Smooth muscle cell (in vitro differentiated cells): ENCODE measurements around the gene ZNF333. TPM values are rescaled to one million over a fixed set of nuclear protein-coding genes. Genes with fewer than 3 reads are reported as not detected.

Experiments used
- DNase-seq: peaks from one replicate; lab custom pipeline; 2025; ENCODE audit not compliant: unreplicated experiment; lab: John Stamatoyannopoulos, UW
- H2AFZ ChIP-seq: fragments of 200-600 bp; sonication (generic); 2 replicates; pipeline ENCODE4 v1.6.0; 2016; ENCODE audit warnings: antibody characterized with exemption, low read depth, mild to moderate bottlenecking
- H3F3A ChIP-seq: fragments of 200-600 bp; sonication (generic); 2 replicates; pipeline ENCODE4 v1.6.0; 2017; ENCODE audit warnings: antibody characterized with exemption, low read depth
- H3K27ac ChIP-seq: fragments of 200-600 bp; sonication (generic); 2 replicates; pipeline ENCODE4 v1.5.1; 2016; ENCODE audit warnings: low read depth, mild to moderate bottlenecking
- H3K27me3 ChIP-seq: fragments of 200-600 bp; sonication (generic); 2 replicates; pipeline ENCODE4 v1.6.1; 2016; ENCODE audit warnings: low read depth, mild to moderate bottlenecking
- H3K36me3 ChIP-seq: fragments of 200-600 bp; sonication (generic); 2 replicates; pipeline ENCODE4 v1.5.1; 2016; ENCODE audit warnings: low read depth
- H3K4me1 ChIP-seq: fragments of 200-600 bp; sonication (generic); 2 replicates; pipeline ENCODE4 v1.5.1; 2016; ENCODE audit warnings: low read depth
- H3K4me2 ChIP-seq: fragments of 200-600 bp; sonication (generic); 2 replicates; pipeline ENCODE4 v1.6.0; 2016; ENCODE audit warnings: mild to moderate bottlenecking
- H3K4me3 ChIP-seq: fragments of 200-600 bp; sonication (generic); 2 replicates; pipeline ENCODE4 v1.5.1; 2016; ENCODE audit warnings: mild to moderate bottlenecking
- H3K79me2 ChIP-seq: fragments of 200-600 bp; sonication (generic); 2 replicates; pipeline ENCODE4 v1.6.0; 2016; ENCODE audit warnings: low read depth, mild to moderate bottlenecking
- H3K9ac ChIP-seq: fragments of 200-600 bp; sonication (generic); 2 replicates; pipeline ENCODE4 v1.6.0; 2016; ENCODE audit warnings: low read depth
- H3K9me3 ChIP-seq: fragments of 200-600 bp; sonication (generic); replicated peaks from 2 replicates; pipeline ENCODE4 v1.5.1; 2016; ENCODE audit warnings: low read depth
- H4K20me1 ChIP-seq: fragments of 200-600 bp; sonication (generic); 2 replicates; pipeline ENCODE4 v1.6.0; 2016; ENCODE audit warnings: low read depth
- WGBS: methylation state at CpG from one replicate; pipeline ENCODE4 v1.1.7; 2016; ENCODE audit warnings: low lambda C conversion rate; 5-methylcytosine and 5-hydroxymethylcytosine counted together
- polyA plus RNA-seq: library from polyadenylated mRNA; unstranded; fragments of >200 nt; fragmentation: Nextera tagmentation; extraction: Ambion mirVana; gene quantifications from 2 replicates; pipeline ENCODE4 v1.2.1, GENCODE V29; 2016
- total RNA-seq: library from RNA; depleted of rRNA; stranded (reverse); fragments of >200 nt; gene quantifications from 2 replicates; pipeline ENCODE4 v1.2.3, GENCODE V29; 2014
- TF ChIP-seq, protein P1 (sequence below): fragments of 200-600 bp; sonication (generic); IDR thresholded peaks from 2 replicates; pipeline ENCODE4 v1.5.1; 2017; ENCODE audit warnings: borderline replicate concordance, mild to moderate bottlenecking, antibody characterized with exemption; ENCODE audit not compliant: insufficient read depth, poor library complexity, severe bottlenecking

The ZNF333 gene
- total and polyA plus RNA-seq, 2 experiments from 2014 or later: 14.8 to 16.0 TPM

DNA sequence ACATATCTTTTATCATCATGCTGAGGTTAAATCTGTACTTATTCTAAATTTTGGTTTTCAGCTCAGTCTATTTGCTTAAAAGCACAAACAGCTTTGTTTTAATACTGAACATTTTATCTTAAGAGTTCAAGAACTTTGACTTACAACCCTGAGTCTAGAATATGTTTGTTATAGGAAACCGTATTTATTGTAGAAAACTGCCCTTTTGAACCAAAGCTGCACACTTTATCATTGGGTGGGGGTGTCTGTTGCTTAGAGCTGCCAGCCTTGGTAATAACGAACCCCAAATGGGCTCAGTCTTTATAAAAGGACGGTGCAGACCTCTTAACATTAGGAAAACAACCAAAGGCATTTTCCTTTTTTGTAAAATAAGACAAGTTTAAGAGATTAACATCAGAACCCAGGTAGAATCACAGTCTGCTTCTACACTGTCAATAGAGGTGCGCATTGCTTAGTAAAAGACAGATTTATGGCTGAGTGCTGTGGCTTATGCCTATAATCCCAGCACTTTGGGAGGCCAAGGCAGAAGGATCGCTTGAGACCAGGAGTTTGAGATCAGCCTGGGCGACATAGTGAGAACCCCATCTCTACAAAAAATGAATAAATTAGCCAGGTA, 29.9 kb upstream of the ZNF333 start:
- Histone ChIP-seq H3K4me3 (no peak overlapping the region), H4K20me1 (no peaks in the 10 kb centered on the region), H3K79me2 (no peaks in the 10 kb centered on the region), H3K4me1 (no peaks in the 10 kb centered on the region), H3F3A (no peaks in the 10 kb centered on the region), H3K36me3 (no peaks in the 10 kb centered on the region), H3K9ac (no peak overlapping the region), H3K27ac (no peak overlapping the region), H3K27me3 (no peaks in the 10 kb centered on the region), H3K4me2 (no peak overlapping the region), H2AFZ (no peak overlapping the region), H3K9me3 (no peaks in the 10 kb centered on the region)
- 66% methylated on average over 6 of the region's 6 CpGs for WGBS
- no peak for DNase-seq
- TF ChIP-seq, protein P1, sequence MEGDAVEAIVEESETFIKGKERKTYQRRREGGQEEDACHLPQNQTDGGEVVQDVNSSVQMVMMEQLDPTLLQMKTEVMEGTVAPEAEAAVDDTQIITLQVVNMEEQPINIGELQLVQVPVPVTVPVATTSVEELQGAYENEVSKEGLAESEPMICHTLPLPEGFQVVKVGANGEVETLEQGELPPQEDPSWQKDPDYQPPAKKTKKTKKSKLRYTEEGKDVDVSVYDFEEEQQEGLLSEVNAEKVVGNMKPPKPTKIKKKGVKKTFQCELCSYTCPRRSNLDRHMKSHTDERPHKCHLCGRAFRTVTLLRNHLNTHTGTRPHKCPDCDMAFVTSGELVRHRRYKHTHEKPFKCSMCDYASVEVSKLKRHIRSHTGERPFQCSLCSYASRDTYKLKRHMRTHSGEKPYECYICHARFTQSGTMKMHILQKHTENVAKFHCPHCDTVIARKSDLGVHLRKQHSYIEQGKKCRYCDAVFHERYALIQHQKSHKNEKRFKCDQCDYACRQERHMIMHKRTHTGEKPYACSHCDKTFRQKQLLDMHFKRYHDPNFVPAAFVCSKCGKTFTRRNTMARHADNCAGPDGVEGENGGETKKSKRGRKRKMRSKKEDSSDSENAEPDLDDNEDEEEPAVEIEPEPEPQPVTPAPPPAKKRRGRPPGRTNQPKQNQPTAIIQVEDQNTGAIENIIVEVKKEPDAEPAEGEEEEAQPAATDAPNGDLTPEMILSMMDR: no peak

DNA sequence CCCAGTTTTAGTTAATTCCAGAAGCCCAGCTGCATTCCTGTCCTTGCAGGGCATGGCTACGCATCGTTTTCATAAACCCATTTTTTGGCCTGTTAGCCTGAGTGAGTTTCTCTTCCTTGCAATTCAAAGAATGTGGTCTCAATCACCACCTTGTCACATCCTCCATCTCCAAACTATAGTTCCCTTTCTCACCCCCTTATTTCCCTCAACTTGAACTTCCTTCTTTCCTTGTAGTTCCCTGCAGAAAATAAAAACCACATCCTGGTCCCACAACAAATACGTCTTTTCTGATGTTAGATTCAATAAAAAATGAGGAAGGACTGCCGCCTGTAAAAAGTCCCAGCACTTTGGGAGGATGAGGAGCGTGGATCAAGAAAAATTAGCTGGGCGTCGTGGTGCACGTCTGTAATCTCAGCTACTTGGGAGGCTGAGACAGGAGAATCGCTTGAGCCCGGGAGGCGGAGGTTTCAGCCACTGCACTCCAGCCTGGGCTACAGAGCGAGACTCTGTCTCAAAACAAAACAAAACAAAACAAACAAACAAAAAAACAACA, 28.4 kb upstream of the ZNF333 start:
- H3K9ac ChIP-seq: no peak overlapping the region
- DNase-seq: no peak
- no peak overlapping the region for H3K4me2 ChIP-seq
- no peak overlapping the region for H3K4me3 ChIP-seq
- no peaks in the 10 kb centered on the region for H3F3A ChIP-seq
- no peak overlapping the region for H2AFZ ChIP-seq
- no peak overlapping the region for H3K27ac ChIP-seq
- H3K36me3 ChIP-seq: no peaks in the 10 kb centered on the region
- TF ChIP-seq, protein P1: no peak
- H3K4me1 ChIP-seq: no peaks in the 10 kb centered on the region
- H3K79me2 ChIP-seq: no peaks in the 10 kb centered on the region
- no peaks in the 10 kb centered on the region for H3K9me3 ChIP-seq
- 85% methylated on average over 12 of the region's 12 CpGs for WGBS
- H4K20me1 ChIP-seq: no peaks in the 10 kb centered on the region
- no peaks in the 10 kb centered on the region for H3K27me3 ChIP-seq

DNA sequence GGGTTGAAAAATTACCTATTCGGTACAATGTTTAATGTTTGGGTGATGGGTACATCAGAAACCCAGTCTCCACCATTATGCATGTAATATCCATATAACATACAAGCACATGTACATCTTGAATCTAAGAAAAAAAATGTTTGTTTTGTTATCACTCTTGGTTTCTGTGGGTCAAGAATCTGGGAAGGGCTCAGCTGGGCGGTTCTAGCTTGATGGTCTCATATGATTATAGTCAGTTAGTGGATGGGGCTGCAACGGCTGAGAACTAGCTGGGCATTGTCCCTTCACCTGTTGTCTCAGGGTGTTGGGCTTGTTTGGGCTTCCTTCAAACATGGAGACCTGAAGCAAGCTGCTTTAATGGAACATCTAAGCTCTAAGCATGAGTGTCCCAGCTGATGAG, 19.9 kb upstream of the ZNF333 start:
- no peaks in the 10 kb centered on the region for H3K36me3 ChIP-seq
- H3K4me1 ChIP-seq: no peaks in the 10 kb centered on the region
- 55% methylated on average over 3 of the region's 3 CpGs for WGBS
- H3F3A ChIP-seq: no peaks in the 10 kb centered on the region
- H3K4me2 ChIP-seq: no peak overlapping the region
- H3K9ac ChIP-seq: no peak overlapping the region
- H3K79me2 ChIP-seq: no peaks in the 10 kb centered on the region
- H3K4me3 ChIP-seq: no peak overlapping the region
- H3K27ac ChIP-seq: no peak overlapping the region
- DNase-seq: no peak
- no peak overlapping the region for H2AFZ ChIP-seq
- TF ChIP-seq, protein P1: no peak
- no peaks in the 10 kb centered on the region for H3K27me3 ChIP-seq
- no peaks in the 10 kb centered on the region for H4K20me1 ChIP-seq
- H3K9me3 ChIP-seq: no peaks in the 10 kb centered on the region

DNA sequence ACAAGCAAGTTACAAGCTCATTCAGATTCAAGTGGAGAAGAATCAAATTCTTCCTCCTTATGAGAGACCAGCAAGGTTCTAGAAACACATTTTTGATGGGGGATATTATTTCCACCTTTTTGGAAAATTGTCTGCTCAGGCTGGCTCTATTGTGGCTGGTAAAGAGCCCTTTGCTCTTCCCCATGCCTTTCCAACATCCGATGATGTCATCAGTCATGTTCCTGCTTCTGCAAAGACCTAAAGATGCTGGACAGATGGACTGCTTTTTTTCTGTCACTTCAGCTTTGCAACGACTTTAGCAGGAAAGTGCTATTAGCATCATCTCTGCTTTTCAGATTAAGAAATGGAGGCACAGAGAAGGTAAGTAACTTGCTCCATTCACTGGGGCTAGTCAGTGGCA, 19.4 kb upstream of the ZNF333 start:
- TF ChIP-seq, protein P1: no peak
- Histone ChIP-seq H3K27ac (no peak overlapping the region), H3K79me2 (no peaks in the 10 kb centered on the region), H4K20me1 (no peaks in the 10 kb centered on the region), H3K9me3 (no peaks in the 10 kb centered on the region), H3K4me3 (no peak overlapping the region), H3K4me2 (no peak overlapping the region), H3F3A (no peaks in the 10 kb centered on the region), H3K36me3 (no peaks in the 10 kb centered on the region), H3K4me1 (no peaks in the 10 kb centered on the region), H3K27me3 (no peaks in the 10 kb centered on the region), H3K9ac (no peak overlapping the region), H2AFZ (no peak overlapping the region)
- DNase-seq: no peak
- WGBS: 56% methylated on average over 2 of the region's 2 CpGs
